MCF 10A (cell line): ENCODE data around the gene PACRGL. TPM values are rescaled to one million over a fixed set of nuclear protein-coding genes. Genes with fewer than 3 reads are reported as not detected.
"Not testable (repeated sequence)": the region's sequence is repeated elsewhere in the genome, so short reads cannot be mapped to it uniquely, and the experiment has no call there.

Experiments used
- BruUV-seq: library from RNA; stranded (reverse); fragments of 400-500 nt; replicated peaks from 2 replicates; lab custom pipeline; 2021; lab: Mats Ljungman, UMichigan
- CTCF ChIA-PET: fragments of 300-600 bp; sonication (Branson Sonifier 250); formaldehyde crosslinking; extraction: SDS; loops from one replicate; lab custom pipeline; 2021; ENCODE audit warnings: antibody characterized with exemption, inconsistent platforms; lab: Yijun Ruan, JAX
- POLR2A ChIA-PET: fragments of 300-600, 350-650 bp; sonication (Branson Sonifier 250); formaldehyde crosslinking; extraction: SDS; loops from one replicate; lab custom pipeline; 2020; ENCODE audit warnings: antibody characterized with exemption, inconsistent platforms; lab: Yijun Ruan, JAX
- DNase-seq: peaks from one replicate; pipeline ENCODE4 v3.0.0-alpha.2; 2018; ENCODE audit not compliant: unreplicated experiment
- H3K27ac Mint-ChIP-seq: one replicate; pipeline ENCODE4 v1.8.0; 2022; ENCODE audit warnings: mild to moderate bottlenecking, low read depth, mixed read lengths; ENCODE audit not compliant: unreplicated experiment
- H3K27me3 Mint-ChIP-seq: one replicate; pipeline ENCODE4 v1.8.0; 2022; ENCODE audit warnings: mixed read lengths; ENCODE audit not compliant: insufficient read depth, unreplicated experiment
- H3K36me3 Mint-ChIP-seq: one replicate; pipeline ENCODE4 v1.8.0; 2022; ENCODE audit warnings: mild to moderate bottlenecking, moderate library complexity, mixed read lengths; ENCODE audit not compliant: insufficient read depth, unreplicated experiment
- H3K4me1 Mint-ChIP-seq: one replicate; pipeline ENCODE4 v1.8.0; 2022; ENCODE audit warnings: mixed read lengths; ENCODE audit not compliant: insufficient read depth, unreplicated experiment
- H3K4me3 Mint-ChIP-seq: one replicate; pipeline ENCODE4 v1.8.0; 2022; ENCODE audit warnings: mild to moderate bottlenecking, moderate library complexity, mixed read lengths; ENCODE audit not compliant: unreplicated experiment
- H3K9me3 Mint-ChIP-seq: one replicate; pipeline ENCODE4 v1.8.0; 2022; ENCODE audit warnings: mixed read lengths; ENCODE audit not compliant: unreplicated experiment
- CTCF ChIP-seq: fragments of 200-600 bp; IDR thresholded peaks from one replicate; pipeline ENCODE4 v1.8.0; 2022; ENCODE audit warnings: antibody characterized with exemption, mild to moderate bottlenecking; ENCODE audit not compliant: unreplicated experiment
- intact Hi-C: fragments of 100-400 bp; cut with micrococcal nuclease; formaldehyde crosslinking; loops from 2 replicates; pipeline ENCODE4 v1.14.1; 2022
- total RNA-seq: library from RNA; stranded (reverse); gene quantifications from 2 replicates; pipeline ENCODE4 v1.2.3, GENCODE V29; 2022

PACRGL gene
- total RNA-seq, 1 experiment from 2014 or later: 23.7 TPM

GRCh38 chr4:20735931-20736330, 35.7 kb downstream of the PACRGL start:
- peaks cover 34% of the 10 kb centered on the region for H3K36me3 Mint-ChIP-seq
- H3K9me3 Mint-ChIP-seq: peaks cover 11% of the 10 kb centered on the region
- no peak overlapping the region for H3K4me3 Mint-ChIP-seq
- no peak for TF ChIP-seq CTCF
- no peaks in the 10 kb centered on the region for H3K27me3 Mint-ChIP-seq
- no peak overlapping the region for H3K27ac Mint-ChIP-seq
- H3K4me1 Mint-ChIP-seq: no peaks in the 10 kb centered on the region
- ChIA-PET CTCF (interaction anchor here (0.7 kb wide), 1 partner anchor 38 kb away, joined by 5 read pairs; no protein-coding TSS in a partner anchor), POLR2A (no interaction called here)
- no TSS peak for BruUV-seq
- intact Hi-C loops: no loop called here
- no peak for DNase-seq

GRCh38 chr4:20746000-20746399, 45.7 kb downstream of the PACRGL start:
- POLR2A ChIA-PET, intact Hi-C loops, H3K4me1 Mint-ChIP-seq, H3K27ac Mint-ChIP-seq, DNase-seq, H3K27me3 Mint-ChIP-seq, BruUV-seq, H3K4me3 Mint-ChIP-seq, CTCF ChIA-PET, H3K9me3 Mint-ChIP-seq: not testable (repeated sequence)
- H3K36me3 Mint-ChIP-seq: peaks cover 11% of the 10 kb centered on the region

GRCh38 chr4:20752641-20753040, 52.4 kb downstream of the PACRGL start:
- Mint-ChIP-seq H3K4me1 (no peaks in the 10 kb centered on the region), H3K4me3 (no peak overlapping the region), H3K27ac (no peak overlapping the region), H3K36me3 (peaks cover 8% of the 10 kb centered on the region), H3K27me3 (no peaks in the 10 kb centered on the region), H3K9me3 (no peaks in the 10 kb centered on the region)
- ChIA-PET CTCF (interaction anchor here (0.7 kb wide), 1 partner anchor 745 kb away, joined by 3 read pairs; no protein-coding TSS in a partner anchor), POLR2A (no interaction called here)
- intact Hi-C loops: no loop called here
- no peak for DNase-seq
- no peak for TF ChIP-seq CTCF
- no TSS peak for BruUV-seq

- peaks cover 8% of the 10 kb centered on the region for H3K36me3 Mint-ChIP-seq
- no peak for DNase-seq
- intact Hi-C loops: no loop called here
- no TSS peak for BruUV-seq
- TF ChIP-seq CTCF: no peak
- H3K27me3 Mint-ChIP-seq: no peaks in the 10 kb centered on the region
- H3K27ac Mint-ChIP-seq: no peak overlapping the region
- no peaks in the 10 kb centered on the region for H3K9me3 Mint-ChIP-seq
- ChIA-PET POLR2A (interaction anchor here (1.0 kb wide), 1 partner anchor 10 kb away, joined by 3 read pairs; no protein-coding TSS in a partner anchor), CTCF (interaction anchor here (0.6 to 1.1 kb wide), 3 partner anchors 18 to 873 kb away, joined by 3 read pairs; no protein-coding TSS in a partner anchor)
- no peak overlapping the region for H3K4me3 Mint-ChIP-seq
- H3K4me1 Mint-ChIP-seq: no peaks in the 10 kb centered on the region
Measured at GRCh38 chr4:20754036-20754435, 53.8 kb downstream of the PACRGL start.
